ENCODE data around the gene AKAP13. TPM values are rescaled to one million over a fixed set of nuclear protein-coding genes. Genes with fewer than 3 reads are reported as not detected.

Gene AKAP13
- total and polyA plus RNA-seq, 2 of the 8 experiments (the other 6 are each of a cell fraction or from before 2014, with no cell fraction given), result 14.0 to 46.2 TPM

DNA sequence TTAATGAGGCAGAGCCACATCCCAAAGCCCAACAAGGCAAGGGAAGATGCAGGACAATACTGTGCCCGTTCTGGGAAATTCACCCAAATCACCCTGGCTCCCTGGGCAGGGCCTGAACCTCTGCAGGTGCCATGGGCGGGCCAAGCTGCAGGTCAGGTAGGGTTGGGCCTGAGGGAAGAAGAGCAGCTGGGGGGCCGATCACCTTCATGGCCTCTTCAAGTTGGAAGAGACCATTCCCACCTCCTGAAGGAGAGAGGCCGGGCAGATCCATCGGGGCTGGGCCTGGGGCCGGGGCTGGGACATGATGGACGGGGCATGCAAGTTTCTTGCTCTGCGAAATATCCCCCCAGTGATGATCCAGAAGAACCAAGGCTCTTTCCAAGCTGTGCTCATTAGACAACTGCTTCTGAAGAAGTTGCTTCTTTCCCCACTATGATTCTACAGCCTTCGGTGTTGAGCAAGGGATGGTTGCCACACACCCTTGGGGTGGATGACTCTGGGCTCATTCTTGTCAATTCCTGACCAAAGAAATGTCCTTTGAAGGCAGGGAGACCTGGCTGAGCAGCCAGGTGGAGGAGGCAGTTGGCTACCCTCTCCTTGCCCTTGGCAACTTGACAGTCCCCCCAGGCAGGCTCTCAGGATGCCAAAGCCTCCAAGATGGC lies 376.1 kb downstream of the AKAP13 start (continued):
- TF ChIP-seq, protein P1, sequence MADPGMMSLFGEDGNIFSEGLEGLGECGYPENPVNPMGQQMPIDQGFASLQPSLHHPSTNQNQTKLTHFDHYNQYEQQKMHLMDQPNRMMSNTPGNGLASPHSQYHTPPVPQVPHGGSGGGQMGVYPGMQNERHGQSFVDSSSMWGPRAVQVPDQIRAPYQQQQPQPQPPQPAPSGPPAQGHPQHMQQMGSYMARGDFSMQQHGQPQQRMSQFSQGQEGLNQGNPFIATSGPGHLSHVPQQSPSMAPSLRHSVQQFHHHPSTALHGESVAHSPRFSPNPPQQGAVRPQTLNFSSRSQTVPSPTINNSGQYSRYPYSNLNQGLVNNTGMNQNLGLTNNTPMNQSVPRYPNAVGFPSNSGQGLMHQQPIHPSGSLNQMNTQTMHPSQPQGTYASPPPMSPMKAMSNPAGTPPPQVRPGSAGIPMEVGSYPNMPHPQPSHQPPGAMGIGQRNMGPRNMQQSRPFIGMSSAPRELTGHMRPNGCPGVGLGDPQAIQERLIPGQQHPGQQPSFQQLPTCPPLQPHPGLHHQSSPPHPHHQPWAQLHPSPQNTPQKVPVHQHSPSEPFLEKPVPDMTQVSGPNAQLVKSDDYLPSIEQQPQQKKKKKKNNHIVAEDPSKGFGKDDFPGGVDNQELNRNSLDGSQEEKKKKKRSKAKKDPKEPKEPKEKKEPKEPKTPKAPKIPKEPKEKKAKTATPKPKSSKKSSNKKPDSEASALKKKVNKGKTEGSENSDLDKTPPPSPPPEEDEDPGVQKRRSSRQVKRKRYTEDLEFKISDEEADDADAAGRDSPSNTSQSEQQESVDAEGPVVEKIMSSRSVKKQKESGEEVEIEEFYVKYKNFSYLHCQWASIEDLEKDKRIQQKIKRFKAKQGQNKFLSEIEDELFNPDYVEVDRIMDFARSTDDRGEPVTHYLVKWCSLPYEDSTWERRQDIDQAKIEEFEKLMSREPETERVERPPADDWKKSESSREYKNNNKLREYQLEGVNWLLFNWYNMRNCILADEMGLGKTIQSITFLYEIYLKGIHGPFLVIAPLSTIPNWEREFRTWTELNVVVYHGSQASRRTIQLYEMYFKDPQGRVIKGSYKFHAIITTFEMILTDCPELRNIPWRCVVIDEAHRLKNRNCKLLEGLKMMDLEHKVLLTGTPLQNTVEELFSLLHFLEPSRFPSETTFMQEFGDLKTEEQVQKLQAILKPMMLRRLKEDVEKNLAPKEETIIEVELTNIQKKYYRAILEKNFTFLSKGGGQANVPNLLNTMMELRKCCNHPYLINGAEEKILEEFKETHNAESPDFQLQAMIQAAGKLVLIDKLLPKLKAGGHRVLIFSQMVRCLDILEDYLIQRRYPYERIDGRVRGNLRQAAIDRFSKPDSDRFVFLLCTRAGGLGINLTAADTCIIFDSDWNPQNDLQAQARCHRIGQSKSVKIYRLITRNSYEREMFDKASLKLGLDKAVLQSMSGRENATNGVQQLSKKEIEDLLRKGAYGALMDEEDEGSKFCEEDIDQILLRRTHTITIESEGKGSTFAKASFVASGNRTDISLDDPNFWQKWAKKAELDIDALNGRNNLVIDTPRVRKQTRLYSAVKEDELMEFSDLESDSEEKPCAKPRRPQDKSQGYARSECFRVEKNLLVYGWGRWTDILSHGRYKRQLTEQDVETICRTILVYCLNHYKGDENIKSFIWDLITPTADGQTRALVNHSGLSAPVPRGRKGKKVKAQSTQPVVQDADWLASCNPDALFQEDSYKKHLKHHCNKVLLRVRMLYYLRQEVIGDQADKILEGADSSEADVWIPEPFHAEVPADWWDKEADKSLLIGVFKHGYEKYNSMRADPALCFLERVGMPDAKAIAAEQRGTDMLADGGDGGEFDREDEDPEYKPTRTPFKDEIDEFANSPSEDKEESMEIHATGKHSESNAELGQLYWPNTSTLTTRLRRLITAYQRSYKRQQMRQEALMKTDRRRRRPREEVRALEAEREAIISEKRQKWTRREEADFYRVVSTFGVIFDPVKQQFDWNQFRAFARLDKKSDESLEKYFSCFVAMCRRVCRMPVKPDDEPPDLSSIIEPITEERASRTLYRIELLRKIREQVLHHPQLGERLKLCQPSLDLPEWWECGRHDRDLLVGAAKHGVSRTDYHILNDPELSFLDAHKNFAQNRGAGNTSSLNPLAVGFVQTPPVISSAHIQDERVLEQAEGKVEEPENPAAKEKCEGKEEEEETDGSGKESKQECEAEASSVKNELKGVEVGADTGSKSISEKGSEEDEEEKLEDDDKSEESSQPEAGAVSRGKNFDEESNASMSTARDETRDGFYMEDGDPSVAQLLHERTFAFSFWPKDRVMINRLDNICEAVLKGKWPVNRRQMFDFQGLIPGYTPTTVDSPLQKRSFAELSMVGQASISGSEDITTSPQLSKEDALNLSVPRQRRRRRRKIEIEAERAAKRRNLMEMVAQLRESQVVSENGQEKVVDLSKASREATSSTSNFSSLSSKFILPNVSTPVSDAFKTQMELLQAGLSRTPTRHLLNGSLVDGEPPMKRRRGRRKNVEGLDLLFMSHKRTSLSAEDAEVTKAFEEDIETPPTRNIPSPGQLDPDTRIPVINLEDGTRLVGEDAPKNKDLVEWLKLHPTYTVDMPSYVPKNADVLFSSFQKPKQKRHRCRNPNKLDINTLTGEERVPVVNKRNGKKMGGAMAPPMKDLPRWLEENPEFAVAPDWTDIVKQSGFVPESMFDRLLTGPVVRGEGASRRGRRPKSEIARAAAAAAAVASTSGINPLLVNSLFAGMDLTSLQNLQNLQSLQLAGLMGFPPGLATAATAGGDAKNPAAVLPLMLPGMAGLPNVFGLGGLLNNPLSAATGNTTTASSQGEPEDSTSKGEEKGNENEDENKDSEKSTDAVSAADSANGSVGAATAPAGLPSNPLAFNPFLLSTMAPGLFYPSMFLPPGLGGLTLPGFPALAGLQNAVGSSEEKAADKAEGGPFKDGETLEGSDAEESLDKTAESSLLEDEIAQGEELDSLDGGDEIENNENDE (IDR thresholded peaks at IDR 0.05; ENCODE audit: insufficient replicate concordance, low read length), result no peak
- TF ChIP-seq RBBP5 (IDR thresholded peaks at IDR 0.05; ENCODE audit: borderline replicate concordance, low read depth, low read length) (no peak), EP300 (IDR thresholded peaks at IDR 0.05; ENCODE audit: borderline replicate concordance in 1 of 2, low read depth in 2 of 2, low read length in 2 of 2) (no peak), SAP30 (IDR thresholded peaks at IDR 0.05; ENCODE audit: insufficient read depth, insufficient replicate concordance, low read length) (no peak), CEBPB (IDR thresholded peaks at IDR 0.05; ENCODE audit: low read depth, low read length) (no peak), TAF1 (IDR thresholded peaks at IDR 0.05; ENCODE audit: low read depth, low read length) (no peak), NRF1 (IDR thresholded peaks at IDR 0.05; ENCODE audit: low read depth, low read length) (no peak), TBP (IDR thresholded peaks at IDR 0.05; ENCODE audit: low read depth, low read length) (no peak), GABPA (IDR thresholded peaks at IDR 0.05; ENCODE audit: borderline replicate concordance, insufficient read depth, low read length) (no peak), SP2 (IDR thresholded peaks at IDR 0.05; ENCODE audit: low read length) (no peak)

All from H1 (cell line).